Heart left ventricle (tissue), 13 donors: ENCODE results near the gene SLC15A4.

Experiments used
- POLR2A ChIP-seq, 2 donors: fragments of 450-650 bp; IDR thresholded peaks; one replicate each; pipeline ENCODE4 v1.6.1; 2017; ENCODE audit warnings: antibody characterized with exemption in 2 of 2, mild to moderate bottlenecking in 2 of 2, moderate library complexity in 2 of 2
- TF ChIP-seq, protein P1 (sequence below), 12 donors: fragments of 200-600 bp; sonication (generic) in 4 of 12; IDR thresholded peaks; one replicate each; pipeline versions ENCODE4 v1.5.0 to v1.8.0; 2018 to 2022; ENCODE audit warnings: antibody characterized with exemption in 12 of 12, mild to moderate bottlenecking in 5 of 12
- donor health status: ischemic (EF 13 %, LVEDD 7.1; RV severe dilation, severe dysfunction).
- donor health status: DM: no; HTN: yes; CAD: no.
- donor health status: DM: no; HTN: no; CAD: no.
- donor health status: ischemic (EF 25% LVEDD 6.9; RV normal size, moderate dysfunction).
- donor health status: ischemic (EF 25% LVEDD 5.7; RV mildly dilated, moderate dysfunction).
- donor health status: ischemic (EF 35%, LVEDD 5.7; RV mildly dilated, moderate dysfunction).
- donor health status: nonischemic (EF 11% LVEDD 7.7; RV severe dilation, severe dysfunction).
- donor health status: DM: yes; HTN: yes; CAD: no.
- donor health status: PGD.
- donor health status: ischemic (EF 29% LVEDD 5.4; RV normal size, mild dysfunction).
- donor health status: nonischemic (EF 23%, LVEDD 6.1; RV moderate dilation, normal function).

DNA sequence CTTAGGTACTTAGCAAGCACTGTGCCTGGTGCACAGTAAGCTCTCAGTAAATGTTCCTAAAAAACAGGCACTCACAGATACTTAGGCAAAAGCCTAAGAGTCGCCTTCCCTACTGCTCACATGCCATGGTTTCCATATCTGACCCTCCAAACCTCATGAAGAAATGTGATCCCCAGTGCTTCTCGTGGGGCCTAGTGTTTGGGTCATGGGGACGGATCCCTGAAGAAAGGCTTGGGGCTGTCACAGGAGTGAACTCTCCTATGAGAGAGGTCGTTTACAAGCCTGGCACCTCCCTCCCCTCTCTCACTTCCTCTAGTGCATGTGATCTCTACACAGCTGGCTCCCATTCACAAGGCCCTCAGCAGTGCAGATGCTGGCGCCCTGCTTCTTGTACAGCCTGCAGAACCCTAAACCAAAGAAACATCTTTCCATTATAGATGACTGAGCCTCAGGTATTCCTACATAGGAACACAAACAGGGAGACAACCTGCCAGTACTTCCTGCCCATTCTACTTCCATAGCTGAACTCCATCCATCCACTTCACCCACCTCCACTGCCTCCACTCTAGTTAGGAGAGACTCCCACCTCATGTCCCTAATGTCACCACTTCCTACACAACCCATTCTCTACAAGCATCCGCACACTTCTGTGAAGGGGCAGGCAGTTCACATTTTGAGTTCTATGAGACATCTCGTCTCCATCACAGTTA is 2.9 kb downstream of the SLC15A4 start:
- no peak for TF ChIP-seq POLR2A (IDR thresholded peaks at IDR 0.05)
- TF ChIP-seq, protein P1, sequence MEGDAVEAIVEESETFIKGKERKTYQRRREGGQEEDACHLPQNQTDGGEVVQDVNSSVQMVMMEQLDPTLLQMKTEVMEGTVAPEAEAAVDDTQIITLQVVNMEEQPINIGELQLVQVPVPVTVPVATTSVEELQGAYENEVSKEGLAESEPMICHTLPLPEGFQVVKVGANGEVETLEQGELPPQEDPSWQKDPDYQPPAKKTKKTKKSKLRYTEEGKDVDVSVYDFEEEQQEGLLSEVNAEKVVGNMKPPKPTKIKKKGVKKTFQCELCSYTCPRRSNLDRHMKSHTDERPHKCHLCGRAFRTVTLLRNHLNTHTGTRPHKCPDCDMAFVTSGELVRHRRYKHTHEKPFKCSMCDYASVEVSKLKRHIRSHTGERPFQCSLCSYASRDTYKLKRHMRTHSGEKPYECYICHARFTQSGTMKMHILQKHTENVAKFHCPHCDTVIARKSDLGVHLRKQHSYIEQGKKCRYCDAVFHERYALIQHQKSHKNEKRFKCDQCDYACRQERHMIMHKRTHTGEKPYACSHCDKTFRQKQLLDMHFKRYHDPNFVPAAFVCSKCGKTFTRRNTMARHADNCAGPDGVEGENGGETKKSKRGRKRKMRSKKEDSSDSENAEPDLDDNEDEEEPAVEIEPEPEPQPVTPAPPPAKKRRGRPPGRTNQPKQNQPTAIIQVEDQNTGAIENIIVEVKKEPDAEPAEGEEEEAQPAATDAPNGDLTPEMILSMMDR (IDR thresholded peaks at IDR 0.05) = no peak
